GM10248 (cell line): ENCODE measurements around the gene MED26.

Experiments used
- CTCF ChIA-PET: fragments of 300-600 bp; sonication (Branson Sonifier 250); formaldehyde crosslinking; extraction: SDS; loops from one replicate; lab custom pipeline; 2021; ENCODE audit warnings: antibody characterized with exemption; lab: Yijun Ruan, JAX
- POLR2A ChIA-PET: fragments of 350-650 bp; sonication (Branson Sonifier 250); formaldehyde crosslinking; extraction: SDS; loops from one replicate; lab custom pipeline; 2020; ENCODE audit warnings: antibody characterized with exemption; lab: Yijun Ruan, JAX
- DNase-seq: peaks from one replicate; pipeline ENCODE4 v3.0.0; 2012; ENCODE audit errors: extremely low spot score
- CTCF ChIP-seq: IDR thresholded peaks from 2 replicates; pipeline ENCODE4 v1.5.1; 2012; ENCODE audit warnings: mild to moderate bottlenecking, low read depth; ENCODE audit errors: extremely low read depth, missing control alignments, control extremely low read depth

MED26 gene

GRCh38 chr19:16573925-16574324 lies 54.1 kb downstream of the MED26 start:
- CTCF ChIA-PET = interaction anchor here (1.4 to 2.1 kb wide), 4 partner anchors 11 to 21 kb away, joined by 3 to 11 read pairs (median 5); no protein-coding TSS in a partner anchor

GRCh38 chr19:16573296-16573695 lies 54.7 kb downstream of the MED26 start:
- no peak for TF ChIP-seq CTCF
- DNase-seq = no peak
- CTCF ChIA-PET = interaction anchor here (1.2 to 2.1 kb wide), 6 partner anchors 8 to 20 kb away, joined by 3 to 11 read pairs (median 4); no protein-coding TSS in a partner anchor
- POLR2A ChIA-PET = interaction anchor here (2.9 kb wide), 1 partner anchor 12 kb away, joined by 36 read pairs; no protein-coding TSS in a partner anchor

More at GRCh38 chr19:16573925-16574324, 54.1 kb downstream of the MED26 start:
- DNase-seq = no peak
- POLR2A ChIA-PET = interaction anchor here (1.1 to 2.9 kb wide), 2 partner anchors 11 to 29 kb away, joined by 3 to 36 read pairs; no protein-coding TSS in a partner anchor
- TF ChIP-seq CTCF = no peak

- TF ChIP-seq CTCF = no peak
- ChIA-PET CTCF (interaction anchor here (1.2 to 2.1 kb wide), 3 partner anchors 9 to 15 kb away, joined by 3 to 11 read pairs (median 5); no protein-coding TSS in a partner anchor), POLR2A (interaction anchor here (2.9 kb wide), 1 partner anchor 12 kb away, joined by 36 read pairs; no protein-coding TSS in a partner anchor)
- DNase-seq = peak; percentile 99
Measured at GRCh38 chr19:16572332-16573211, 55.4 kb downstream of the MED26 start, which contains the start of gene SLC35E1. Gene SLC35E1, minus strand, starts transcription at chr19:16572415. Its CDS starts 51 bp downstream, at chr19:16572364.

GRCh38 chr19:16571822-16572331 lies 56.1 kb downstream of the MED26 start:
- ChIA-PET CTCF (no interaction called here), POLR2A (interaction anchor here (2.9 kb wide), 1 partner anchor 13 kb away, joined by 36 read pairs; no protein-coding TSS in a partner anchor)
- peak; percentile 44 for DNase-seq

GRCh38 chr19:16571283-16571682 lies 56.7 kb downstream of the MED26 start:
- CTCF ChIA-PET = no interaction called here
- no peak for DNase-seq
- TF ChIP-seq CTCF = no peak
- POLR2A ChIA-PET = no interaction called here

More at GRCh38 chr19:16571822-16572331, 56.1 kb downstream of the MED26 start:
- no peak for TF ChIP-seq CTCF

- DNase-seq = no peak
- POLR2A ChIA-PET = interaction anchor here (0.8 kb wide), 1 partner anchor 12 kb away, joined by 4 read pairs; no protein-coding TSS in a partner anchor
- no peak for TF ChIP-seq CTCF
- CTCF ChIA-PET = interaction anchor here (0.9 kb wide), 1 partner anchor 54 kb away, joined by 3 read pairs; no protein-coding TSS in a partner anchor
Measured at GRCh38 chr19:16569609-16570320, 58.2 kb downstream of the MED26 start.
